Hepatocyte (in vitro differentiated cells): ENCODE results near the gene ARHGAP40. TPM values are rescaled to one million over a fixed set of nuclear protein-coding genes. Genes with fewer than 3 reads are reported as not detected.

ENCODE experiments used
- DNase-seq: peaks from one replicate; pipeline ENCODE4 v3.0.0-alpha.2; 2016; ENCODE audit warnings: low spot score
- H2AFZ ChIP-seq: fragments of 200-600 bp; sonication (generic); 2 replicates; pipeline ENCODE4 v1.6.0; 2016; ENCODE audit warnings: antibody characterized with exemption, mild to moderate bottlenecking
- H3K27ac ChIP-seq: fragments of 200-600 bp; sonication (generic); 2 replicates; pipeline ENCODE4 v1.5.1; 2016; ENCODE audit warnings: mild to moderate bottlenecking
- H3K27me3 ChIP-seq: fragments of 200-600 bp; sonication (generic); 2 replicates; pipeline ENCODE4 v1.6.1; 2016
- H3K36me3 ChIP-seq: fragments of 200-600 bp; sonication (generic); replicated peaks from 2 replicates; pipeline ENCODE4 v1.5.1; 2016; ENCODE audit warnings: low read depth; ENCODE audit not compliant: insufficient read depth
- H3K4me1 ChIP-seq: fragments of 200-600 bp; sonication (generic); 2 replicates; pipeline ENCODE4 v1.5.1; 2016; ENCODE audit warnings: mild to moderate bottlenecking, moderate library complexity; ENCODE audit not compliant: insufficient read depth
- H3K4me2 ChIP-seq: fragments of 200-600 bp; sonication (generic); 2 replicates; pipeline ENCODE4 v1.6.0; 2016
- H3K4me3 ChIP-seq: fragments of 200-600 bp; sonication (generic); 2 replicates; pipeline ENCODE4 v1.5.1; 2016; ENCODE audit warnings: mild to moderate bottlenecking
- H3K79me2 ChIP-seq: fragments of 200-600 bp; sonication (generic); 2 replicates; pipeline ENCODE4 v1.6.0; 2017; ENCODE audit warnings: mild to moderate bottlenecking
- H3K9me2 ChIP-seq: fragments of 200-600 bp; sonication (generic); replicated peaks from 2 replicates; pipeline ENCODE4 v1.6.0; 2017; ENCODE audit warnings: mild to moderate bottlenecking; ENCODE audit not compliant: insufficient read depth
- H3K9me3 ChIP-seq: fragments of 200-600 bp; sonication (generic); 2 replicates; pipeline ENCODE4 v1.5.1; 2016; ENCODE audit warnings: low read depth, mild to moderate bottlenecking
- H4K20me1 ChIP-seq: fragments of 200-600 bp; sonication (generic); 2 replicates; pipeline ENCODE4 v1.6.0; 2016; ENCODE audit warnings: mild to moderate bottlenecking; ENCODE audit not compliant: insufficient read depth, poor library complexity, severe bottlenecking
- CTCF ChIP-seq: fragments of 200-600 bp; sonication (generic); IDR thresholded peaks from 2 replicates; pipeline ENCODE4 v1.5.1; 2016; ENCODE audit warnings: antibody characterized with exemption, mild to moderate bottlenecking; ENCODE audit not compliant: poor library complexity
- EZH2 ChIP-seq: fragments of 200-600 bp; sonication (generic); IDR thresholded peaks from 2 replicates; pipeline ENCODE4 v1.6.1; 2016; ENCODE audit warnings: antibody characterized with exemption, mild to moderate bottlenecking, borderline replicate concordance
- EZH2phosphoT487 ChIP-seq: fragments of 200-600 bp; sonication (generic); IDR thresholded peaks from one replicate; pipeline ENCODE4 v1.6.1; 2018; ENCODE audit warnings: antibody characterized with exemption, mild to moderate bottlenecking, low read depth, moderate library complexity; ENCODE audit not compliant: unreplicated experiment, severe bottlenecking
- WGBS: methylation state at CpG from one replicate; pipeline ENCODE4 v1.1.6; 2016; ENCODE audit warnings: low lambda C conversion rate; ENCODE audit errors: missing lambda C conversion rate; 5-methylcytosine and 5-hydroxymethylcytosine counted together
- polyA plus RNA-seq: library from polyadenylated mRNA; unstranded; fragments of >200 nt; fragmentation: Nextera tagmentation; extraction: Ambion mirVana; gene quantifications from 2 replicates; pipeline ENCODE4 v1.2.1, GENCODE V29; 2016
- total RNA-seq: library from RNA; depleted of rRNA; stranded (reverse); fragments of >200 nt; gene quantifications from 2 replicates; pipeline ENCODE4 v1.2.3, GENCODE V29; 2014

ARHGAP40 gene
- total and polyA plus RNA-seq, 2 experiments from 2014 or later = 1.1 to 1.2 TPM

DNA sequence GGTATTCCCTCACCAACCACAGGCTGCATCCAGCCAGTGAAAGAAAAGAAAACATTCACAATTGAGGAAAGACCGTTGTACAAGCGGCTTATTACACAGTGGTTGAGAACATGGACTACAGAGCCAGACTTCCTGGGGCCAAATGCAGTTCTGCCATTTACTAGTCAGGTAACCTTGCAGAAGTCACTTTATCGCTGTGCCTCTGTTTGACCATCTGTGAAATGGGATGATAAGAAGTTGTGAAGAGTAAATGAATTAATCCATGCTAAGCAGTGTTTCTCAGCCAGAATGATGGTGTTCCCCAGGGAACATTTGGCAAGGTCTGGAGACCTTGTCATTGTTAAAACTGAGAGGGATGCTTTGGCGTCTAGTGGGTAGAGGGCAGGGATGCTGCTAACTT lies 14.8 kb downstream of the ARHGAP40 start:
- H3K9me3 ChIP-seq = no peaks in the 10 kb centered on the region
- no peak overlapping the region for H3K4me2 ChIP-seq
- no peaks in the 10 kb centered on the region for H3K4me1 ChIP-seq
- H3K27ac ChIP-seq = no peak overlapping the region
- no peaks in the 10 kb centered on the region for H4K20me1 ChIP-seq
- no peaks in the 10 kb centered on the region for H3K9me2 ChIP-seq
- H3K4me3 ChIP-seq = no peak overlapping the region
- WGBS = 93% methylated on average over 4 of the region's 4 CpGs
- no peak for TF ChIP-seq EZH2
- no peak for TF ChIP-seq CTCF
- TF ChIP-seq EZH2phosphoT487 = no peak
- no peaks in the 10 kb centered on the region for H3K79me2 ChIP-seq
- no peak overlapping the region for H2AFZ ChIP-seq
- no peaks in the 10 kb centered on the region for H3K36me3 ChIP-seq
- DNase-seq = no peak
- no peaks in the 10 kb centered on the region for H3K27me3 ChIP-seq

DNA sequence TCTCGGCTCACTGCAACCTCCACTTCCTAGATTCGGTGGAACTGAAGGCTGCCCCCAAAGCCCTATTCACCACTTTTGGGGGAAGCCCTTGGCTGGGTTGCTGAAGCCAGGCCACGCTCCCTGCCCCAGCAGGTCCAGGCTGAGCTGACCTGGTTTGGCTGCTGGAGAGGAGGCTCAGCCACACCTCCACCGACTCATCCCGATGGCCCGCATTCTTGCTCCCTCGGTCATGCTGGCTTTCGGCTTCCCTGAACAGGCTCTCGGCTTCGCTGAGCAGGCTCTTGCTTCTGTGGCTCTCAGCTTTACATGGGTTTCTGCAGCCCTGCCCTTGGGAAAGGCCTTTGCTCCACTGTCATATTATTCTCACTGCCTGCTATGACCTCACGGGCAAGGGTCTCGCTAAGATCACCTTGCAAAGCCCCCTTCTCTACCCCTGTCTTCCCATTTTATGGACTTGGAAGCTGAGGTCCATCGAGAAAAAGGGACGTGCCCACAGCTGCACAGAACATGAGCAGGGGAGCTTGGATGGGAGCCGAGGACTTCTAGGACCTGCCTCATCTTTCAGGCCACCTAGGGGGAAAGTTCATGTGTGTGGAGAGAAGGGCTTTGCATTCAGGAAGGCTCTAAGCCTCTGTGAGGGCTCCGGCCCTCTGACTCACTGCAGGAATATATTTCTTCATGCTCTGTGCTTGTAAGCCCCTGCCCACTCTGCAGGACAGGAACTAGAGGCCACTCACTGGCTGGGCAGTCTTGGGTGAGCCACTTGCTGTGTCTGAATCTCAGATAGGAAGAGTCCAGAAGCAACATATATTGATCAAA lies 15.6 kb downstream of the ARHGAP40 start:
- no peaks in the 10 kb centered on the region for H3K9me3 ChIP-seq
- 76% methylated on average over 16 of the region's 16 CpGs for WGBS
- no peak for DNase-seq
- no peaks in the 10 kb centered on the region for H3K36me3 ChIP-seq
- no peaks in the 10 kb centered on the region for H3K79me2 ChIP-seq
- no peak for TF ChIP-seq EZH2
- no peak for TF ChIP-seq CTCF
- no peak for TF ChIP-seq EZH2phosphoT487
- H4K20me1 ChIP-seq = no peaks in the 10 kb centered on the region
- H2AFZ ChIP-seq = no peak overlapping the region
- no peaks in the 10 kb centered on the region for H3K9me2 ChIP-seq
- no peak overlapping the region for H3K4me3 ChIP-seq
- no peak overlapping the region for H3K4me2 ChIP-seq
- H3K27ac ChIP-seq = no peak overlapping the region
- H3K4me1 ChIP-seq = no peaks in the 10 kb centered on the region
- H3K27me3 ChIP-seq = no peaks in the 10 kb centered on the region

DNA sequence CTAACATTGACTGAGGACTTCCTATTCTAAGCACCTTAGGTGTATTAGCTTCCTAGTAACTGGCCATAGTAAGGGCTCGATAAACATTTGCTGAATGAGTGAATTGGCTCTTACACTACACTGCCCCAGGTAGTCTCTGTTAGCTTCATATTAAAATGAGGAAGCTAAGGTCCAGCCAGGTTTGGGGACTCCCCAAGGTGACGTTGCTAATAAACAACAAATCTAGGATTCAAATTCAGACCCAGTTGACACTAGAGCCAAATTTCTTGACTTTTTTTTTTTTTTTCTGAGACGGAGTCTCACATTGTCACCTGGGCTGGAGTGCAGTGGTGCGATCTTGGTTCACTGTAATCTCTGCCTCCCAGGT lies 16.2 kb downstream of the ARHGAP40 start:
- no peaks in the 10 kb centered on the region for H3K79me2 ChIP-seq
- no peaks in the 10 kb centered on the region for H3K4me1 ChIP-seq
- no peak overlapping the region for H3K4me3 ChIP-seq
- TF ChIP-seq EZH2phosphoT487 = no peak
- no peak for TF ChIP-seq EZH2
- TF ChIP-seq CTCF = no peak
- no peaks in the 10 kb centered on the region for H4K20me1 ChIP-seq
- H3K27me3 ChIP-seq = no peaks in the 10 kb centered on the region
- H2AFZ ChIP-seq = no peak overlapping the region
- DNase-seq = no peak
- no peak overlapping the region for H3K4me2 ChIP-seq
- WGBS = 88% methylated on average over 4 of the region's 4 CpGs
- H3K36me3 ChIP-seq = no peaks in the 10 kb centered on the region
- no peaks in the 10 kb centered on the region for H3K9me3 ChIP-seq
- no peak overlapping the region for H3K27ac ChIP-seq
- H3K9me2 ChIP-seq = no peaks in the 10 kb centered on the region
